HG03025 (cell line): Measurements from ENCODE around the gene FNDC3B.
"Not testable (repeated sequence)": the region's sequence is repeated elsewhere in the genome, so short reads cannot be mapped to it uniquely, and the experiment has no call there.

Experiments used
- ATAC-seq: cut with Tn5 transposase; IDR thresholded peaks from one replicate; pipeline ENCODE4 v1.9.1; 2021; ENCODE audit warnings: mild to moderate bottlenecking, moderate library complexity; ENCODE audit not compliant: unreplicated experiment, low FRiP score

FNDC3B gene

DNA sequence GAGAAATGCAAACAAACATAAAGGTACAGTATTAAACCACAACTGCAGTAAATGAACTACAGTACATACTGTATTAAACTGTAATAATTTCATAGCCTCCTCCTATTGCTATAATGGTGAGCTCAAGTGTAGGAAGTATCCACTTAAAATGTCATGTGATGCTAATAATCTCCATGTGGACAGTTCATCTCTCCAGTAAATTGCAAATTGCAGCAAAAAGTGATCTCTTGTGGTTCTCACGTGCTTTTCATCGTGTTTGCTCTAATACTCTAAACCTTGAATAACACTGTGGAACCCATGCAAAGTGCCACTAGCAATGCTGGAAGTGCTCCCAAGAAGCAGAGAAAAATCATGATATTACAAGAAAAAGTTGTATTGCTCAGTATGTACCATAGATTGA lies 9.2 kb upstream of the FNDC3B start:
- no peak for ATAC-seq

GRCh38 chr3:172031996-172032395 lies 7.4 kb upstream of the FNDC3B start:
- no peak for ATAC-seq

- no peak for ATAC-seq
These were observed 6.0 kb upstream of the FNDC3B start for GRCh38 chr3:172033396-172033795.

DNA sequence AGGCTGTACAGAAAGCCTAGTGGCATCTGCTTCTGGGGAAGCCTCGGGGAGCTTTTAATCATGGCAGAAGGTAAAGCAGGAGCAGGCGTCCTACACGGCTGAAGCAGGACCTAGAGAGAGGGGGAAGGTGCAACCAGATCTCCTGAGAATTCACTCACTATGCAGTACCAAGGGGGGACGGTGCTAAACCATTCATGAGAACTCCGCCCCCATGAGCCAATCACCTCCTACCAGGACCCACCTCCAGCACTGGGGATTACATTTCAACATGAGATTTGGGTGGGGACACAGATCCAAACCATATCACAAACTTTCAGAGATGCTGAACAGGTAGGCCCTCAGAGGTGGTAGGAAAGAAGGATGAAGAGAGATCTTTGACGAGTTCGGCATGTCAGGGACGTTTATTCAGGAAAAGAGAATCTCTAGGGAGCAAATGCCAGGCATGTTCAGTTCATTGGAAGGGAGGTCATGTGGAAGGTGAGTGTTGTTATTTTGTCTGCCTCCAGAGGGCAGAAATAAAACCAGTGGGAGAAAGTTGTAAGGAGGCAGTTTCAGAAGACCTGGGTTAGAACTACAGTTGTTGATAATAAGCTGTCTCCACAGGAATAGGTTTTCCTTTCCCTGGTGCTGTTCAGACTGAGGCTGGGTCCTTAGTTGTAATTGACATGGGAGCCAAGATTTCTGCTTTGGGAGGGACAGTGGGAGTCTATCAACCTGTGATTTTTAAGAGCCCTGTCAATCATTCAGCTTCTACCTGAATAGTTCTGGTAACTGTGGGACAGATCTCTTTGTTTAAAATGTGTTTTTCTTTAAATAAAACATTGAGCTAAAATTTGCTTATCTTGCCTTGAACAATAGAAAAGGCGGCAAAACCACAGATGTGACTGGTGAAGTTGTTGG lies 4.3 kb upstream of the FNDC3B start:
- no peak for ATAC-seq

- ATAC-seq = no peak
These were observed 2.7 kb upstream of the FNDC3B start for GRCh38 chr3:172036541-172037215.

- ATAC-seq = no peak
These were observed 461 bp upstream of the FNDC3B start for GRCh38 chr3:172038798-172039435.

DNA sequence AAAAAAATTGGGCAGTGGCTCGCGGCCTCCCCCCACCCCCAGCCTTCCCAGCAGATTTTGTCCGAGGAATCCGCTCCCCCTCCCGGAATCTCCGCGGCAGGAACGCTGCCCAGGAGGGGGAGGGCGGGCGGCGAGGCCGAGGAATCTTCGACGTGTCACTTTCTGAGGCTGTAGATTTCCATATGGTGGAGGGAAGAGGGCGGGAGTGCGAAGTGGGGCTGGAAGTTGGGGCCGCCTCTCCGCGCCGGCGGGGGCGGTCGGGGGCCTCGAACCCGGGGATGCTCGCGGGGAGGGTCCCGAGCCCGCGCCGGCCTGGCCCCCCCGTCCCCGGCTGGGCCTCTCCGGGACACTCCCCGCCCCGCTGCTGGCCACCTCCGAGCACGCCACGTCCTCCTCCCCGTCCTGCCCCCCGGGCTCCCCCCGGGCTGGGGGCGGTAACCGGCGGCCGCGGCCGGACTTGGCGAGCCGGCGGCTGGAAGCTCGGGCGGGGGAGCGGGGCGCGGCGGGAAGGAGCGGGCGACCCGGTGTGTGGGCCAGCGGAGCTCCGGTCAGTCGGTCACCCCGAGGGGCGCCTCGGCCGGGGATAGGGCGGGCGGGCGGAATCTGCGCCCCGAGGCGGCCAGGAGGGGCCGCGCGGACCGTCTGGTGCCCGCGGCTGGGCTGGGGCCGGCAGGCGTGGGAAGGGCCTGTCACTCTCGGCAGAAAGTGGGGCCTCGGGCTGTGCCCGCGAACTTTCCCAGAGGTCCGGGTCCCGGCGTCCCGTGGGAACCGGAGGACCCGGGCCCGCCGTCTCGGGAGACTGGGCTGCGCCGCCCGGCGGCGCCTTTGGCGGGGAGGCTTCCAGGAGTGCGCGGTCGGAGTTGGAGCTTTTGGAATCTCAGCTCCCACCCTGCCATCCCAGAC lies 951 bp downstream of the FNDC3B start:
- peak; percentile 13 for ATAC-seq

DNA sequence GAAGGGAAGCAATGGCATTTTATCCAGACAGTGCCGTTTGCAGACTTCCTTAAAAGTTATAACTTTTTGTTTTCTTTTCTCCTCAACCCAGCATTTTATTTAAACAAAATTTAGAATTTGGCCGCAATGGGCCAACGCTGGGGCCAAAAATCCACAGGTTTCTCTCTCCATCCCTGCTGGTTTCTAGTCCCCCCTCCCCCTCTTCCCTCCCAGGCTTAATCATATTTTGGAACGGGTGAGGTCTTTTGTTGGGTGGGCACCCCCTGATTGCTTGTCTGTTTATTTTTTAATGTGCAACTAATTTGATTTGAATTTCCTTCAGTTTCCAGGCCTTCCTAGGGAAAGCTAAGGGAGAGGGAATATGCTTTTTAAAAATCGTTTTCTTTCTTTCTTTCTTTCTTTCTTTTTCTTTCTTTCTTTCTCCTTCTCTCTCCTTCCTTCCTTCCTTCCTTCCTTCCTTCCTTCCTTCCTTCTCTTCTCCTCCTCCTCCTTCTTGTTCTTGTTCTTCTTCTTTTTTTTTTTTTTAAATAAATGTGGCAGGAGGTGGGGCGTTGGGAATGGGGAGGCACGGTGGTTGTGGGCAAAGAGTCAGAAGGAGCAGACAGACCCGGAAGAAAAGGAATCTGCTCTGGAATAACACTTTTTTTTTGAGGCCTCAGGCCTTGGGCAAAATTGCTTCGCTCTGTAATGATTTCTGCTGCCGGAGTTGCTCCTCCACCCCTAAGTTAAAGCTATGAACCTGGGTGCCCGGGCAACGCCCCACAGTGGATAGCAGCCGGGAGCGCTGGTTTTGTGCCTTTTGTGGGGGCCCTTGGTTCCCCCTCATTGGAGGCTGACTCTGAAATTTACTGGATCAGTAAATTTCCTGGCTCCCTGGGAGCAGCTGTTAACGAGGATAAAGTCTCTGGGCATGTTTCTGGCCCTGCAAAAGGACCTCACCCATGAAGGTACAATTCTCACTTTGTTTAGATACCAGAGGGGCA lies 1.9 kb downstream of the FNDC3B start:
- ATAC-seq = no peak

- no peak for ATAC-seq
These were observed 2.8 kb downstream of the FNDC3B start for GRCh38 chr3:172042136-172042662.

- ATAC-seq = not testable (repeated sequence)
These were observed 3.3 kb downstream of the FNDC3B start for GRCh38 chr3:172042663-172043179.

DNA sequence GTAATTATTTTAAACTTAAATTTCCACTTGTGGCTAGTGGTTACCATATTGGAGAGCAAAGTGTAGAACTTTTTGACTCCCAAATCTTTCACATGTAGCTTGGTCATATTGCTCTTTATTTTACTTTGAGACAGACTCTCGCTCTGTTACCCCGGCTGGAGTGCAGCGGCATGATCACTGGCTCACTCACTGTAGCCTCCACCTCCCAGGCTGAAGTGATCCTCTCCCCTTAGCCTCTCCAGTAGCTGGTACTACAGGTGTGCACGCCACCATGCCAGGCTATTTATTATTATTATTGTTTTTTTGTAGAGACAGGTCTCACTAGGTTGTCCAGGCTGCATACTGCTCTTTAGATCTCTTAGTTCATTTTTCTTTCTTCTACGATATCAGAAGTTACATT lies 3.9 kb downstream of the FNDC3B start:
- no peak for ATAC-seq

GRCh38 chr3:172043766-172044165 lies 4.4 kb downstream of the FNDC3B start:
- no peak for ATAC-seq

GRCh38 chr3:172044833-172045585 lies 5.6 kb downstream of the FNDC3B start:
- ATAC-seq = no peak

DNA sequence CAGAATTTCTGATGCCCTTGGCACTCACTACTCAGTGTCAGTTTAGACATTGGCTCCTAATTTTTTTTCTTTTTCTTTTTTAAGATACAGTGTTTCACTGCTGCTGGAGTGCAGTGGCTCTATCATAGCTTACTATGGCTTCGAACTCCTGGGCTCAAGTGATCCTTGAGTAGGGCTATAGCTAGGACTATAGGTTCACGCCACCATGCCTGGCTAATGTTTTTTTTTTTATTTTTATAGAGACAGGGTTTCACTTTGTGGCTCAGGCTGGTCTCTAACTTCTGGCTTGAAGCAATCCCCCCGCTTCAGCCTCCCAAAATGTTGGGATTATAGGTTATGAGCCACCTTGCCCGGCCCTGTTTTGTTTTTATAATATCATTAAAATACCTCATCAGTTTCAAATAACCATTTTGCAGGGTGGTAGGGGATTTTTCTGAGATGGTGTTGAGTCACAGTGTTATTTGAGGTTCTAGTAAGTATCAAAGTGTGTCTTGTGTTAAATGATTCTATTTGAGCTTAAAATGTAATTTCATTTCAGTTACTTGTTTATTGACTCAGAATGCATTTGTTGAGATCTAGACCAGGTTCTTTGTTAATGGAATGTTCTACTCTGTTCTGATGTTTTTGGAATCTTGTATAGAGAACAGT lies 7.0 kb downstream of the FNDC3B start:
- ATAC-seq = no peak

DNA sequence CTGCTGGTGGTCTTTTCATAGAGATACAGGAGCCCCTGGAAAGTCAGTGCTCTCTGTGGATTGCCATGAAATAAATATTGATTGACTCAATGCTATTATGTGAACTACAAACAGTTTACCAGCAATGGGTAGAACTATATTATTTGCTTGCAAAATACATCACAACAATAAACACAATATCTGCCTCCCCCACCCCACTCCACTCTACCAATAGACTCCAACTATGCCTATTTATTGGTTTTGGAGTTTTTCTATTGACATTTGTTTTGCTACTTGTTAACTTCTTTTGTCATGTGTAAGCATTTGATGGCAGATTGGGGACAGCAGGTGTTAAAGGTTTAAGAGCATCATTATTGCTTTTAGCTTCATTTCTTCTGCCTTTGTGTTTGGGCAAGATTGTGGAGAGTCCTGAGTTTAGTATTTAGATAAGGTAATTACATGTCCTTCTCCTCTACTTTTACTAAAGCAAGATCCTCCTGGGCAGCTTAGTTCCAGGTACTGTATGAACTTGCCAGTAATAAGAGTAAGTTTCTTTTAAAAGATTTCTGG lies 8.3 kb downstream of the FNDC3B start:
- ATAC-seq = no peak

- no peak for ATAC-seq
These were observed 9.2 kb downstream of the FNDC3B start for GRCh38 chr3:172048599-172048998.

DNA sequence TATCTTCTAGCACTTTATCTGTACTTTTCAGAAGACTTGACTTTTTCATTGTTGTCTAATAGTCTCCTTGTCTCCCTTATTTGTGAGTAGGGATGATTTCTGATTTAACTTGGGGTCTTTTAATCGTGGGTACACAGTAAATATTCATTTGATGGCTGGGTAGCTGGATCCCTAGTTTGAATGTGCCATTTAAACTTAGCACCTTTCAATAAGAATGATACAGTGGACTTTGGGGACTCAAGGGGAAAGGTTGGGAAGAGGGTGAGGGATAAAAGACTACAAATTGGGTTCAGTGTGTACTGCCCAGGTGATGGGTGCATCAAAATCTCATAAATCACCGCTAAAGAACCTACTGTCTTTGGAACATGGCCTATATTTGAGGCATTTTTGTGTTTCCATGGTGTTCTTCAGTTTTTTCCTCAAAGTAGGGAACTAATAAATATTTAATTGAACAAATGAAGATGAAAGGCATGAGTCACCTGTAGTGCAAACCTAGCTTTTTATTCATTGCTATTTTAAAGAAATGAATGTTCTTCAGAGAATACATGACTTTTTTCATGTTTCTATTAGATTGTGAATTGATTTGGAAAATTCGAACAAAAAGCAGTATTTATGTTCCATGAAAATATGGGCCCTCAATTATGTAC lies 12.1 kb downstream of the FNDC3B start:
- ATAC-seq = no peak
